Bone marrow (tissue), 2 donors: ENCODE results near the gene SPATC1L.

ENCODE experiments used
- DNase-seq, 2 donors: peaks; one replicate each; lab custom pipeline; 2025; lab: John Stamatoyannopoulos, UW

SPATC1L gene

DNA sequence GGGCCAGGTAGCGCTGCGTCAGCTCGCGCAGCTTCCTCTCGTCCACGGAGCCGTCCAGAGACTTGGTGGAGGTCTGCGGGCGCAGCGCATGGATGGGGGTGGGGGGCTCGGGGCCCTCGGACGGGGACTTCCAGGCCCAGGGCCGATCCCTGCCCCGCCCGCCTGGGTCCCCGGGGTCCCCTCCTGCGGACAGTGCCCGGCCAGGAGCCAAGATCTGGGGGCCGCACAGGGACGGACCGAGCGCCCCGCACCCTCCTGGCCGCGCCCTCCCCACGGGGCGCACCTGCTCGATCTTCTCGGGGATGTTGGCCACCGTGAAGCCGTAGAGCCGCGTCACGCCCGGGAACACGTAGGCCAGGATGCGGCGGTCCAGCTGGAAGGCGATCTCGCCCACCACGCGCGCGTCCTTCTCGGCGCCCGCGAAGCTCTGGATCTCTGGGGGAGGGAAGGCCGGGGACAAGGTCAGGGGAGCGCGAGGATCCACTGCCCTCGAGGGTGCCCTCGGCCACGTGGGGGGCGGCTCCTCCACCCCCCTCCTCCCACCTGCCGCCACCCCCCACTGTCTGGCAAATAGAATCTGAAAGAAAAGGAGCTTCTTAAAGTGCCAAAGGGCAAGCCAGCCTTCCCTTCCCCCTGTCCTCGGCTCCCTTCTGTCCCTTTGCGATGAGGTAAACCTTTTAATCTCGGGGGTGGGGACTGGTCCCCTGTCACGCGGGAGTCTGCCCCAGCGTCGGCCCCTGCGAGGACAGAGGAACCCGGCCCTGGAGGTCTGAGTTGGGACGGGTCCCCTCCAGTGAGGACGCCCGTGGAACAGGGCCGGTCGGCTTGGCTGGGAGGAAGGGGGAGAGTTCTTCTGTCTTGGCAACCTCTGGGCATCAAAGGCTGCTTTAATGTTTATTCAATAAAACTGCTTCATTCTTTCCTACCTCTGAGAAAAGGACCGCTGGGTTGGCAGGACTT, 22.3 kb downstream of the SPATC1L start:
- DNase-seq, result no peak

DNA sequence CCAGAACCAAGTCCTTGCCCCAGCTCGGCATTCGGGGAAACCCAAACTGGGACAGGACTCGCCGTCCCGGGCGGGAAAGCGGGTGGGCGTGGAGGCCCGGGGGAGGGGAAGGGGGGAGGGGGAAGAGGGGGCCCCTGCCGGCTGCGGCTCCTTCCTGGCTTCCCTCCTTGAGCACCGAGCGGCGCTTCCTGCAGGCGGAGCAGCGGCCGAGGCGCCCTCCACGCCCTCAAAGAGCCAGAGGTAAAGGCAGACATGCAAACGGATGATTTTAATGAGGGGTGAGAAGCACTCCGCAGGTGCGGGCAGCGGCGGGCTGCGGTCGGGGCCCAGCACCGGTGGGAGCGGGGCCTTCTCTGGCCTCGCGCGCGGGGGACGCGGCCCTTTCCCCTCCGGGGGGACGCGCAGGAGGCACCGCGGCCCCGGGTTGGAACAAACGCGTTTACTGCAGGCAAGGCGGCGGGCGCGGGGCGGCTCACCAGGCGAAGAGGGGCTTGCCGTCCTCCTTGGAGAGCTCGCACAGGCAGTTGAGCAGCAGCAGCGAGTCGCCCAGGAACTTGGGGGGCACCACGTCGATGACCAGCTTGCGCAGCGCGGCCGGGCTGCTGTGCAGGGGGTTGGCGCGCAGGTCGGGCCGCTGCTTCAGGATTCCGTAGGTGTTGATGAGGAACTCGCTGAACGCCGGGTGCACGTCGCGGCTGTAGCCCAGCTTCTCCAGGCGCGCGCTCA, 23.2 kb downstream of the SPATC1L start:
- no peak for DNase-seq

DNA sequence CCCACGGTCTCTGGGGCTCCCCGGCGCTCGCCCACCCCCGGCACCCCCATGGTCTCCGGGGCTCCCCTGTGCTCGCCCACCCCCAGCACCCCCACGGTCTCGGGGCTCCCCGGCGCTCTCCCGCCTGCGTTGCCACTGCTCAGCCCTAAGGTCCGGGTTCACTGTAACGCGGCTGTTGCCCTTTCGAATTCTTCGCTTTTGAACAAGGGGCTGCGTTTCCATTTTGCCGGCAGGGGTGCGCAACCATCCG, 23.7 kb downstream of the SPATC1L start:
- DNase-seq, result no peak

DNA sequence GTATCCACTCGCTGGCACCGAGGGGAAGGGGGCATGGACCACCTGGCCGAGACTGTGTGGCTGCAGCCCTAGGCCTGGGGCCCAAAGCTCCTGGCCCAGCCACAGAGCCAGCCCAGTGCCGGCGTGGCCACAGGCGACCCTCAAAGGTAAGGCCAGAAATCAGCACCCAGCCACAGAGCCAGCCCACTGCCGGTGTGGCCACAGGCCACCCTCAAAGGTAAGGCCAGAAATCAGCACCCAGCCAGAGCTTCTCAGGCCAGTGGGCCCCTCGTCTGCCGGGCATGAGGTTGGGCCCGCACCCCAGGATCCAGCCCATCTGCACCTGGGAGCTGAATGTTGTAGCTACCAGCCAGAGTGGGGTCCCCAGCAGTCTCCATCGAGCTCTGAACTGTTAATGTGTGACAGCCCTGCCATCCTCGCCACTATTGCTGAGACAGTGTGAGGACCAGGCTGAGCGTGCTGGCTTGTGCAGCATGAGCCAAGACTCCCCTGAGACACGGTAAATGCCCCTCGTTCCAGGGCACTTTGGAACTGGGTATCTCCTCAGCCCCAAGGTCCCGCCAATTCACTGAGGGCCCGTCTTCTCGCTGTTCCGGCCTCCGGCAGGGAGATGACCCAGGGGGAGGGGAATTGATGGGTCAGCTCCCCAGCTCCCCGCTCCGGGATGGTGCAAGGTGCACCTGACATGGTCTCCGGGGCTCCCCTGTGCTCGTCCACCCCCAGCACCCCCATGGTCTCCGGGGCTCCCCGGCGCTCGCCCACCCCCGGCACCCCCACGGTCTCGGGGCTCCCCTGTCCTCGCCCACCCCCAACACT, 24.2 kb downstream of the SPATC1L start:
- DNase-seq, result no peak

DNA sequence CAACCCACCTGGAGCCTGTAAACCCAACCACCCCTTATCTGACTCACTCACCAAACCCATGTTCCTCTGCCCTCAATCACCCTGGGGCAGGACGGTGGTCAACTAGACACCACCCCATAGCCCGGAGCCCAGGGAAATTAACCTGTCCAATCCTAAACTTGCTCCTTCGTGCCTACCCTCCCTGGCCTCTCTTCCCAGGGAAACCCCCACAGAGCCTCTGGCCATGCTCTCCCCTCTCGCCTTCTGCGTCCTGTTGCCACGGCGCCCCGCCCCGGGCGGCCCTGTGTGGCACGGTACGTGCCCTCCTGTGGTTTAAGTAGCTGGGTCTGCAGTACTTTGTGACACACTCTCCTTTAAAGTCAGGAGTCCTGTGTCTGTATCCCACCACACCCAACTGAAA, 24.9 kb downstream of the SPATC1L start:
- DNase-seq, result no peak

DNA sequence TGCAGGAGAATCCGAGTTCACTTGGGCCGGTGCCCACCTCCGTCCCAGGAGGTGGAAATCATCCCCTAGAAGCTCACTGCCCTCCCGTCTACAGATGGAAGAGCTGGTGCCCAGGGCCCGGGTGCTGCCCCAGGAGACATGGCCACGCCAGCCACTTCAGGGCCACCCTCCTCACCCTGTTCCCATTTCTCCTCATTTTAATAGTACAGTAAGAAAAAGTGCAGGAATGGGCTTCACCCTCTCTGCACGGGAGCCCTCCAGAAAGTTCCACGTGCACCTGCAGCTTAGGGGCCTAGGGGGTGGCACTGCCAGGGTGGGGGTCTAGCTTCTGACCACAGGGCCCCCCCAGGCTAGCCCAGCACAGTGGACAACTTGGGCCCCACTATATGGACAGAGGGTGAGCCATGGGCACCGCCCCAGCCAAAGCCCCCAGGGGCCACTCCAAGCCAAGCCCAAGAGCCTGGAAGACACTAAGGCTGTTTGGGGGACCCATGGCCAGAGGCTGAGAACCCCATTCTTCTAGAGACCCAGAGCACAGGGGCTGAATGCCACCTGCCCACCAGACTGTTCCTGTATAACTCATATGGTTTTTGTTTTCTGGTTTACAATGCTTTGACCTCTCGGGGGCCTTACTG, 25.5 kb downstream of the SPATC1L start:
- no peak for DNase-seq

DNA sequence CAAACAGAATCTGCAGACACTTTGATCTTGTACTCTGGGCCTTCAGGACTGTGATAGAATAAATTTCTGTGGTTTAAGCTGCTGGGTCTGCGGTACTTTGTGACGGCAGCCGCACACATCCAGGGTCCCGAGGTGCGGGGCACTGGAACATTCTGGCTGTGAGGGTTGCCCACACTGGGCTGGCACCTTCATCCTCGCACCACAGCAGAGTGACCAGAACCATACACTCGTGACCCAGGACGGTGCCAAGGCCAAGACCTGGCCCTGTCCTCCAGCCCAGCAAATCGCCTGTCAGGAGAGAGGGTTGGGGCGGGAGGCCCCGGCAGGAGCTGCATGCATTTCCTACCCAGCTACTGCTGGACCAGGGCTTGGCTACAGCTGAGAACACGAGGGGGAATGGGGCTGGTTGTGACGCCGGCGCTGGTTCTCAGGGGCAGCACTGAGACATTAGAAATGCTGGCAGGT, 26.2 kb downstream of the SPATC1L start:
- DNase-seq, result no peak

DNA sequence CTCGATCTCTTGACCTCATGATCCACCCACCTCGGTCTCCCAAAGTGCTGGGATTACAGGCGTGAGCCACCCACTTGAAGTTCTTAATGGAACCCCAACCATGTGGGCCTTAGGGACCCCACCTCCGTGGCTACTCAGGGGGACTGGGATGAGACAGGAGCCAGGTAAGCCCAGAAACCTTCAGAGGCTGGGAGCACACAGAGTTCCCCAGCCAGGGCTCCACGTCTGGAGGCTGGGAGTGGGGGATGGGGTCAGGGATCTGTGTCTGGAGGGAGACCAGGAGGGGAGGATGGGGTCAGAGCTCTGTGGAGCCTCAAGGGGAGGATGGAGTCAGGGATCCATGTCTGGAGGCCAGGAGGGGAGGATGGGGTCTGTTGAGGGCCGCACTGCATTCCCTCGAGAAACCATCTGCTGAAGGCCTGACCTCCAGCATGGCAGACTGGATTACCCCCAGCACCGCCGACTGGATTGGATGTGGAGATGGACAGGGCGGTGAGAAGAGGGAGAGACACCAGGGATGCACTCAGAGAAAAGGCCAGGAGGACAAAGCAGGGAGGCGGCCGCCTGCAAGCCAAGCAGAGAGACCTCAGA, 26.8 kb downstream of the SPATC1L start:
- DNase-seq, result no peak

DNA sequence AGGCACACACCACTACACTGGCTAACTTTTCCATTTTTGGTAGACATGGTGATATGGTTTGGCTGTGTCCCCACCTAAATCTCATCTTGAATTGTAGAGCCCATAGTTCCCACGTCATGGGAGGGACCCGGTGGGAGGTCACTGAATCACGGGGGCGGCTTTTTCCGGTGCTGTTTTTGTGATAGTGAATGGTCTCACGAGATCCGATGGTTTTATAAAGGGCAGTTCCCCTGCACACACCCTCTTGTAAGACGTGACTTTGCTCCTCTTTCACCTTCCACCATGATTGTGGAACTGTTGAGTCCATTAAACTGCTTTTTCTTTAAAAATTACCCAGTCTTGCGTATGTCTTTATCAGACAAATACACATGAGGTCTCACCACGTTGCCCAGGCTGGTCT, 27.6 kb downstream of the SPATC1L start:
- no peak for DNase-seq

DNA sequence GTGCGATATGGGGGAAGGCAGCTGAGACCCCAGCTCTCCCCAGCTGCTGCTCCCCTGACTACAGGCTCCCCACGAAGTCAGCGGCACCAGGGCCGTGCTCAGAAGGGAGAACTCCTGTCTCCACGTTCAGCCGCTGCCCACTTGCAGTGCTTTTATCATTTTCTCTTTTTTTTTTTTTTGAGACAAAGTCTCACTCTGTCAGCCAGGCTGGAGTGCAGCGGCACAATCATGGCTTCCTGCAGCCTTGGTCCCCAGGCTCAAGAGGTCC, 27.9 kb downstream of the SPATC1L start:
- DNase-seq, result no peak

DNA sequence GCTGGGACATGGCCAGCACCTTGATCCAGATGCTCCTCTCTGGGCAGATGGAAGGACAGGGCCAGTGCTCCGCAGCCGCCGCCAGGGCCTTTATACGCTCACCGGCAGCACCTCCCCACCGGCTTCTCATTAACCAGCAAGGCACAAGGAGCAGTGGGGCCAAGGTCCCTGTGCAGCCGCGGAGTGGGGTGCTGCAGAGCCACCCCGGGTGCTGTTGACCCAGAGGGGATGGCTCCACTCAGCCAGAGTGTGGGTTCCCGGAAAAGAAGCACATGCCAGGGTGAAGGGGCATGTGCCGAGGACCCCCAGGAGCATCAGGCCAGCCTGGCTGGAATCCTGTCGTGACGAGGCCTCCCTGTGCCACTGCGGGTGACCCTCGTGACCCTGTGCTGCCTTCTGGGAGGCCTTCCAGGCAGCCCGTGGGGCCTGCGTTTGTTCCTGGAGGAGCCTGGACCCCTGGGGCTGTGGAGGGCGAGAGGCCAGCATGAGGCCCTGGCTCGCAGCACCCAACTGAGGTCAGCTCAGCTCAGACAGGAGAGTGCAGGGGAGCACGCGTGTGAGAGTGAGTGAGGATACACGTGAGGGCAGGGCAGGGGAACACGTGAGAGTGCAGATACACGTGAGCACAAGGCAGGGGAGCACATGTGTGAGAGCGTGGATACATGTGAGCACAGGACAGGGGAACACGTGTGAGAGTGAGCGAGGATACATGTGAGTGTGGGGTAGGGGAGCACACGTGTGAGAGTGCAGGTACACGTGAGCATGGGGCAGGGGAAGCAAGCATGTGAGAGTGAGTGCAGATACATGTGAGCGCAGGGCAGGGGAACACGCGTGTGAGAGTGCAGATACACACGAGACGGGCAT, 28.5 kb downstream of the SPATC1L start, which contains the start of gene FTCD:
FTCD (minus strand) TSS at position 66 of the 864 bp plus-strand sequence; CDS start at position 10, 56 bp downstream.
- no peak for DNase-seq

DNA sequence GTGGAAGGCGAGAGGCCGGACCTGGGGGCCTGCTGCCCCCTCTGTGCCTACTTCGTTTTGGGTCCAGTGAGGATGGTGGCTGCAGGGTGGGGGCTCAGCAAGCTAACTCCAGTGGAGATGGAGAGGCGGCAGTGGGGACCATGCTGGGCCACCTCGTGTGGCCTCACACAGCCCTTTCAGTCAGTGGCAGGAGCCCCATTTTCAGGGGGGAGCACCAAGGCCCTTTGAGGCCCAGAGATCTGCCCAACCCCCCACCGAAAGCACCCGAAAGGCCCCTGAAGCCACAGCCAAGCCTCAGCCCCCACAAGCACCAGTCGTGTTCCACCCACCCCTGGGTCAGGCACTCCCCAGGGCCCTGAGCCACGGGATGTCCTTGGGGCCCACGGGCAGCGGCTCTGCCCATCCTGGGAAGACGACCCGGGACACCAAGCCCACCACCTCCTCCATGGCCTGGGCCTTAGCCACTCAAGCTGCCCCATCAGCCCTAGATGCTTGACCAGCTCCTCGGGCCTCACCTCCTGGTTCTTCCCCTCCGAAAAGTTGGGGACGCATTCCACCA, 29.2 kb downstream of the SPATC1L start:
- no peak for DNase-seq

DNA sequence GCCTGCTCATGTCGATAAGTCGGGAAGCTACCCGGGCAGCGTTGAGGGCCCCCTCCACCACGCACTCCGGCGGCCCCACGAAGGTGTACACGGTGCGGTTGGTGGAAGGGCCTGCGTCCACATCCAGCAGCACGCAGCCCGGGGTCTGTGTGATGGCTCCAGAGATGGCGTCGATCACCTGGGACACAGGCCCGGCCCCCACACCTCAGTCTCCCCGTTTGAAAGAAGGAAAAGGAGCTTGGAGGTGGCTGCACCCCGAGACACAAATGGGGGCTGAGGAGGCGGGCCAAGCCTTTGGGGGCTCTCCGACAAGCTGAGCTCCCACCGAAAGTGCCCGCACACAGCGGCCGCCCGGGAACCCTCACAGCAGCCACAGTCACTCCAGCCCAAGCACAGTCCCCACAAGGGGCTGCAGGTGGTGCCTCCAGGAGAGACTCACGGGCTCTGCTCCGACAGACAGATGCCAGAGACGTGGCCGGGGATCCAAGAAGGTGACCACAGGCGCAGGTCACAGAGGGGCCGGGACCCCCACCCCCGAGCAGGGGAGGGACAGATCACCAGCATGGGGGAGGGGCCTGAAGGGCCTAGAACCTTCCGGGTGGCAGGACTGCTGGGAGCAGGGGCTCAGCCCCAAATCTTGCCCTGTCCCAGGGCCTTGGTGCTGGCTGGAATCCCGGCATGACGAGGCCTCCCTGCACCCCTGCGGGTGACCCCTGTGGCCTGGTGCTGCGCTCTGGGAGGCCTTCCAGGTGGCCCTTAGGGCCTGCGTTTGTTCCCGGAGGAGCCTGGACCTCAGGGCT, 29.9 kb downstream of the SPATC1L start:
- no peak for DNase-seq

DNA sequence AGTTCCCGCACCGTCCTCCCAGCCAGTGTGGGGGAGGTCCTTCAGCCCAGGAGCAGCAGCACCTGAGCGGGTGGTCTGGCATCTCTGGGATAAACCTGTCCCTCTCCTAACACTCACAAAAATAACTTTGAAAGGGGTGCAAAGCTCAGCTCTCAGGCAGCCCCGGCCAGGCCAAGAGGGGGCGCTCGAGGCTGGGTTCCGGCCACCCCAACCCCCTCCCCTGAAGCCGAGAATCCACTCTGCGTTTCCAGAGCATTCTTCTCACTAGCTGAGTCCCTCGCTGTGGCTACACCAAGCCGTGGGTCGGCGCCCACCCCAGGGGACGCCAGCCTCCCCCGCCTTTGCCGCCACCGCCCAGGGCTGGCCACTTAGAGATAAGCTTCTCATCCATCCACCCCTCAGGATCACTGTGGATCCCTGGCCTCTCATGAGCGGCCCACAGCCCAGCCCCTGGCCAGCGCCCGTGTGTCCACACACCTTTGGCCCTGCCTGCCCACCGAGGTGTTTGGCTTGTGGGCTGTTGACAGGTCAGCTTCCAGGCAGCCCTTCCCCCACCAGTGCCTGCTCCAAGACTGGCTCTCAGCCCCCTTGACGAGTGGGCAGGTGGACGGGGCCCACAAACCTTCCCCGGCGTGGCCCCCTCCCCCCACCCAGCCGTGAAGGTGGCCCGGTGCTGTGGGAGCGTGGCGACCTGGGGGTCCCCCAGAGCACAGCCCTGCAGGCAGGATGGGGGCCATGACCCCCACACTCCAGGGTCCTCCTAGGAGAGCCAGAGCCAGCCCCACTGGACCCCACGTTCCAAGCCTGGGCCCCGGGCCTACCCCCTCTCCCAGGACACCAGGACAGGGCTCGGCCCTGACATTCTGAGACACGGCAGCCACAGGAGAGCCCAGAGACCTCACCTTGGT, 30.8 kb downstream of the SPATC1L start:
- no peak for DNase-seq

DNA sequence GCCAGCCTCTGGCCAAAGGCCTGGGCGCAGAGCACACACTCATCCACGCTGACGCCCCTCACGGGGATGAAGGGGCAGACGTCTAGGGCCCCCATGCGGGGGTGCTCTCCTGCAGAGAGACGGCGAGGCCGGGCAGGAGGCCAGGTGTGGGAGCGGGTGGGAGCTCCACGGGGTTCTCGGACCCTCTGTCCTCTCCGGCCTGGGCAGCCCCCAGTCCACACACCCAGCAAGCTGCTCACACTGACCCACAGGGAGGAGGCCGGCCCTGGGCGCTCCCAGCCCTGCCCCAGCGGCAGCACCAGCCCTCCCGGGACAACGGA, 31.4 kb downstream of the SPATC1L start:
- DNase-seq, result no peak

DNA sequence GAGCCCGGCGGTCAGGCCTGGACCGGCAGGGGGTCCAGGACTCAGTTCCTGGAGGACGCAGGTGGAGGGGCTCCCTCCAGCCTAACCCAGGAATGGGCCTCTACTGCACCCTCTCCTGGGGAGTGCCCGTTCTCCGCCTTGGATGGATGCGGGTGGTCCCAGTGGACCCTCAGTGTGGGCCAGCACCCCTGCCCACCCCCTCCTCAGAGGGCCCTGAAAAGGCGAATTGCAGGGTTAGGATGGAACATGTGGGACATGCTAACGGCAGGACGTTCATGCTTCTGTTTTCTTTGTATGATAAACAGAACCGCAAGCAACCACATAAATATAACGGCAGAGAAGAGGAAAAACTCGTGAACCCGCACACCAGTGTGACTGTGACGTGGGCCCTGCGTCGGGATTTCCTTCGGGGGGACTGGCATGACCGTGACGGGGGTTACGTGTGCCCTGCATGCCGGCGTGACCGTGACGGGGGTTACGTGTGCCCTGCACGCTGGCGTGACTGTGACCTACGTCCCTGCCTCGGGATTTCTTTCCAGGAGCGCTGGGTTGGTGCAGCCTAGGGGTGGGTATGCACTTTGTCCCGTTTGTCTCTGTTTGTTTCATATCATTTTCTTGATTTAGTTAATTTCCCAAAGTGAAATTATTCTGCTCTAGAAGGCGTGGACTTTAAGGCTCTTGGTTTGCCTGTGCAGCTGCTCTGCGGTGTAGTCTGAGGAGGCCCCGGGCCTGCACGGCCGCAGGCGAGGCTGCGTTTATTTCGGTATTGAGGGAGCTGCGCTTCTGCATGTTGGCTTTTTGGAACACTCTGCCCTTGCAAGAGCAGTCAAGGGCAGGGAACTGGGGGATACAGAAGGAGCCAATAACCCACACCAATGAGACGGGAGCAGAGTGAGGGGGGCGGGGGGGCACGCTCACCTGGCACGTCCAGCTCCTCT, 32.0 kb downstream of the SPATC1L start:
- no peak for DNase-seq

DNA sequence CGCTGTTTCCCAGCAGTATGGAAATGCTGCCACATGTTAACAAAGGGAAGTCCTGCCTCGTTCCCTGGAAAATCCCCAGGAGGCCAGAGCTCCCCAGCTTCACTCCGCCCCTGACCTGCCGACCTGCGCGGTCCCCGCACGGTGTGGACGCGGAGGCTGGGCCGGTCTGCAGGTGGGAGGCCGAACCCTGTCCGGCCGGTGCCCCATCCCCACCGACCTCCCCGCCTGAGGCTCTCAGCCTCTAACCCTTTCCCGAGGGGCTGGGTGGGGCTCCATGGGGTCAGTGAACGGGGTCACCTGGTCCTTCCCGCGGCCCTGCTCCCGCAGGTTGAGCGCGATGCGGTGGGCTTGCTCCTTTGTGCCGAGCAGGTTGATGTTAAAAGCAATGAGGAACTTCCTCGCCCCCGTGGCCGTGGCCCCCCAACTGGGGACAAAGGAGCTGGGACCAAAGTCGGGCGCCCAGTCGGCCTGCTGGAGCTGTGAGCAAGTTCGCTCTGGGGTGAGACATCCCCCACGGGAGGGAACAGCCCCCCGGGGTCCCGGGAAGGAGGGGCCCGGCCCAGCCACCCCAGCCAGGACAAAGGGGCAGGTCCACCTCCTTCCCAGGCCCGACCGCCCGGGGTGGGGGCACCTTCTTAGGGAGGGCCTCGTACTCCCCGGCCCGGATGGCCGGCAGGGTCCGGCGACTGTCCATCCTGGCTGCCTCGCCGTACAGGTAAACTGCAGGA, 32.8 kb downstream of the SPATC1L start:
- no peak for DNase-seq
